H1 (cell line): Measurements from ENCODE around the gene LNPK. TPM values are rescaled to one million over a fixed set of nuclear protein-coding genes. Genes with fewer than 3 reads are reported as not detected.

ENCODE experiments used
- NANOG ChIP-seq: IDR thresholded peaks from 2 replicates; pipeline ENCODE4 v1.6.1; 2011; ENCODE audit warnings: low read length, low read depth, mild to moderate bottlenecking, inconsistent platforms; ENCODE audit not compliant: insufficient read depth, poor library complexity, severe bottlenecking
- SP1 ChIP-seq: IDR thresholded peaks from 2 replicates; pipeline ENCODE4 v1.6.1; 2011; ENCODE audit warnings: low read depth, low read length
- TAF1 ChIP-seq: IDR thresholded peaks from 2 replicates; pipeline ENCODE4 v1.6.1; 2011; ENCODE audit warnings: mild to moderate bottlenecking, low read depth, low read length
- ZNF274 ChIP-seq: IDR thresholded peaks from 2 replicates; pipeline ENCODE4 v1.7.0; 2012; ENCODE audit warnings: low read length, borderline replicate concordance; ENCODE audit errors: extremely low read depth
- polyA plus RNA-seq, 7 experiments: library from polyadenylated mRNA; depleted of rRNA in 3 of 7; stranded (reverse) in 5 of 7; unstranded in 2 of 7; fragments of >200 nt in 5 of 7; fragments of 200-250 nt in 2 of 7; gene quantifications; 1 replicate in 5 of 7; 2 replicates in 1 of 7; 4 replicates in 1 of 7; pipeline versions ENCODE4 v1.2.1 to v1.2.3, GENCODE V29; 2011 to 2013; ENCODE audit warnings: missing spikeins in 2 of 7, mixed read lengths in 2 of 7
- total RNA-seq: library from RNA; stranded (reverse); fragmentation: NEBNext Ultra II Directional; extraction: Animal tissue kit (Norgen Biotek cat#: 25700); gene quantifications from 2 replicates; pipeline ENCODE4 v1.2.1, GENCODE V29; 2021
- TF ChIP-seq, protein P1 (sequence below): fragments of 300-600 bp; sonication (generic); IDR thresholded peaks from 2 replicates; pipeline ENCODE4 v1.7.1; 2012; ENCODE audit warnings: low read length, moderate library complexity, mild to moderate bottlenecking, inconsistent platforms; ENCODE audit not compliant: insufficient replicate concordance
- TF ChIP-seq, protein P2 (sequence below): IDR thresholded peaks from 2 replicates; pipeline ENCODE4 v1.6.1; 2011; ENCODE audit warnings: low read length, improper control_type of control experiment

LNPK gene
- total and polyA plus RNA-seq, 2 of the 8 experiments (the other 6 are each of a cell fraction or from before 2014, with no cell fraction given): 3.1 to 10.3 TPM

DNA sequence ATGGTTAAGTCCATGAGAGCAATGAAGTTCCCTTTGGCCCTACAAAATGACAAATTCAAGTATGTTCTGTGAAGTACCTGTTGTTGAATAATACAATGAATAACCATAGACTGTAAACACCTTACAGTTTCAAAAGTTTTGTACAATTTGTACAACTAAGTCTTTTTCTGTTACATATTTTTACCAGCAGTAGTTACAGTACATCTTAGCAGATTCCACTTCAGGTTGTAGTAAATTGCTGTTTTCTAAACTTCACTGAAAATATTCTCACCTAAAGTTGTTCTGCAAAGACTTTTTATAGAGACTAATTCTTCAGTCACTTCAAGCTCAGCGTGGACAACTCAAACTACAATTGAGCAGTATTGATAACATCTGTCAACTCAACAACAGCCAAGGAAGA lies 28.7 kb downstream of the LNPK start (continued):
- TF ChIP-seq, protein P1, sequence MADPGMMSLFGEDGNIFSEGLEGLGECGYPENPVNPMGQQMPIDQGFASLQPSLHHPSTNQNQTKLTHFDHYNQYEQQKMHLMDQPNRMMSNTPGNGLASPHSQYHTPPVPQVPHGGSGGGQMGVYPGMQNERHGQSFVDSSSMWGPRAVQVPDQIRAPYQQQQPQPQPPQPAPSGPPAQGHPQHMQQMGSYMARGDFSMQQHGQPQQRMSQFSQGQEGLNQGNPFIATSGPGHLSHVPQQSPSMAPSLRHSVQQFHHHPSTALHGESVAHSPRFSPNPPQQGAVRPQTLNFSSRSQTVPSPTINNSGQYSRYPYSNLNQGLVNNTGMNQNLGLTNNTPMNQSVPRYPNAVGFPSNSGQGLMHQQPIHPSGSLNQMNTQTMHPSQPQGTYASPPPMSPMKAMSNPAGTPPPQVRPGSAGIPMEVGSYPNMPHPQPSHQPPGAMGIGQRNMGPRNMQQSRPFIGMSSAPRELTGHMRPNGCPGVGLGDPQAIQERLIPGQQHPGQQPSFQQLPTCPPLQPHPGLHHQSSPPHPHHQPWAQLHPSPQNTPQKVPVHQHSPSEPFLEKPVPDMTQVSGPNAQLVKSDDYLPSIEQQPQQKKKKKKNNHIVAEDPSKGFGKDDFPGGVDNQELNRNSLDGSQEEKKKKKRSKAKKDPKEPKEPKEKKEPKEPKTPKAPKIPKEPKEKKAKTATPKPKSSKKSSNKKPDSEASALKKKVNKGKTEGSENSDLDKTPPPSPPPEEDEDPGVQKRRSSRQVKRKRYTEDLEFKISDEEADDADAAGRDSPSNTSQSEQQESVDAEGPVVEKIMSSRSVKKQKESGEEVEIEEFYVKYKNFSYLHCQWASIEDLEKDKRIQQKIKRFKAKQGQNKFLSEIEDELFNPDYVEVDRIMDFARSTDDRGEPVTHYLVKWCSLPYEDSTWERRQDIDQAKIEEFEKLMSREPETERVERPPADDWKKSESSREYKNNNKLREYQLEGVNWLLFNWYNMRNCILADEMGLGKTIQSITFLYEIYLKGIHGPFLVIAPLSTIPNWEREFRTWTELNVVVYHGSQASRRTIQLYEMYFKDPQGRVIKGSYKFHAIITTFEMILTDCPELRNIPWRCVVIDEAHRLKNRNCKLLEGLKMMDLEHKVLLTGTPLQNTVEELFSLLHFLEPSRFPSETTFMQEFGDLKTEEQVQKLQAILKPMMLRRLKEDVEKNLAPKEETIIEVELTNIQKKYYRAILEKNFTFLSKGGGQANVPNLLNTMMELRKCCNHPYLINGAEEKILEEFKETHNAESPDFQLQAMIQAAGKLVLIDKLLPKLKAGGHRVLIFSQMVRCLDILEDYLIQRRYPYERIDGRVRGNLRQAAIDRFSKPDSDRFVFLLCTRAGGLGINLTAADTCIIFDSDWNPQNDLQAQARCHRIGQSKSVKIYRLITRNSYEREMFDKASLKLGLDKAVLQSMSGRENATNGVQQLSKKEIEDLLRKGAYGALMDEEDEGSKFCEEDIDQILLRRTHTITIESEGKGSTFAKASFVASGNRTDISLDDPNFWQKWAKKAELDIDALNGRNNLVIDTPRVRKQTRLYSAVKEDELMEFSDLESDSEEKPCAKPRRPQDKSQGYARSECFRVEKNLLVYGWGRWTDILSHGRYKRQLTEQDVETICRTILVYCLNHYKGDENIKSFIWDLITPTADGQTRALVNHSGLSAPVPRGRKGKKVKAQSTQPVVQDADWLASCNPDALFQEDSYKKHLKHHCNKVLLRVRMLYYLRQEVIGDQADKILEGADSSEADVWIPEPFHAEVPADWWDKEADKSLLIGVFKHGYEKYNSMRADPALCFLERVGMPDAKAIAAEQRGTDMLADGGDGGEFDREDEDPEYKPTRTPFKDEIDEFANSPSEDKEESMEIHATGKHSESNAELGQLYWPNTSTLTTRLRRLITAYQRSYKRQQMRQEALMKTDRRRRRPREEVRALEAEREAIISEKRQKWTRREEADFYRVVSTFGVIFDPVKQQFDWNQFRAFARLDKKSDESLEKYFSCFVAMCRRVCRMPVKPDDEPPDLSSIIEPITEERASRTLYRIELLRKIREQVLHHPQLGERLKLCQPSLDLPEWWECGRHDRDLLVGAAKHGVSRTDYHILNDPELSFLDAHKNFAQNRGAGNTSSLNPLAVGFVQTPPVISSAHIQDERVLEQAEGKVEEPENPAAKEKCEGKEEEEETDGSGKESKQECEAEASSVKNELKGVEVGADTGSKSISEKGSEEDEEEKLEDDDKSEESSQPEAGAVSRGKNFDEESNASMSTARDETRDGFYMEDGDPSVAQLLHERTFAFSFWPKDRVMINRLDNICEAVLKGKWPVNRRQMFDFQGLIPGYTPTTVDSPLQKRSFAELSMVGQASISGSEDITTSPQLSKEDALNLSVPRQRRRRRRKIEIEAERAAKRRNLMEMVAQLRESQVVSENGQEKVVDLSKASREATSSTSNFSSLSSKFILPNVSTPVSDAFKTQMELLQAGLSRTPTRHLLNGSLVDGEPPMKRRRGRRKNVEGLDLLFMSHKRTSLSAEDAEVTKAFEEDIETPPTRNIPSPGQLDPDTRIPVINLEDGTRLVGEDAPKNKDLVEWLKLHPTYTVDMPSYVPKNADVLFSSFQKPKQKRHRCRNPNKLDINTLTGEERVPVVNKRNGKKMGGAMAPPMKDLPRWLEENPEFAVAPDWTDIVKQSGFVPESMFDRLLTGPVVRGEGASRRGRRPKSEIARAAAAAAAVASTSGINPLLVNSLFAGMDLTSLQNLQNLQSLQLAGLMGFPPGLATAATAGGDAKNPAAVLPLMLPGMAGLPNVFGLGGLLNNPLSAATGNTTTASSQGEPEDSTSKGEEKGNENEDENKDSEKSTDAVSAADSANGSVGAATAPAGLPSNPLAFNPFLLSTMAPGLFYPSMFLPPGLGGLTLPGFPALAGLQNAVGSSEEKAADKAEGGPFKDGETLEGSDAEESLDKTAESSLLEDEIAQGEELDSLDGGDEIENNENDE: no peak
- TF ChIP-seq ZNF274 (no peak), SP1 (no peak), NANOG (no peak), TAF1 (no peak)
- TF ChIP-seq, protein P2, sequence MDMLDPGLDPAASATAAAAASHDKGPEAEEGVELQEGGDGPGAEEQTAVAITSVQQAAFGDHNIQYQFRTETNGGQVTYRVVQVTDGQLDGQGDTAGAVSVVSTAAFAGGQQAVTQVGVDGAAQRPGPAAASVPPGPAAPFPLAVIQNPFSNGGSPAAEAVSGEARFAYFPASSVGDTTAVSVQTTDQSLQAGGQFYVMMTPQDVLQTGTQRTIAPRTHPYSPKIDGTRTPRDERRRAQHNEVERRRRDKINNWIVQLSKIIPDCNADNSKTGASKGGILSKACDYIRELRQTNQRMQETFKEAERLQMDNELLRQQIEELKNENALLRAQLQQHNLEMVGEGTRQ: no peak
